Spinal cord (tissue), 10 donors: Measurements from ENCODE around the gene CYB5R3. TPM values are rescaled to one million over a fixed set of nuclear protein-coding genes. Genes with fewer than 3 reads are reported as not detected.

Source experiments
- DNase-seq, 6 donors: peaks; one replicate each; pipeline versions ENCODE4 v3.0.0 to v3.0.0-alpha.2; 2013 to 2015; ENCODE audit warnings: low spot score in 6 of 6, low read depth in 4 of 6
- H3K27ac ChIP-seq: one replicate; pipeline ENCODE4 v1.5.1; 2013; ENCODE audit warnings: low read depth, low read length, control low read depth
- H3K27me3 ChIP-seq: one replicate; pipeline ENCODE4 v1.6.1; 2013; ENCODE audit warnings: low read length; ENCODE audit not compliant: control insufficient read depth, insufficient read depth
- H3K36me3 ChIP-seq: one replicate; pipeline ENCODE4 v1.6.1; 2013; ENCODE audit warnings: low read length; ENCODE audit not compliant: control insufficient read depth, insufficient read depth
- H3K4me1 ChIP-seq: one replicate; pipeline ENCODE4 v1.6.1; 2013; ENCODE audit warnings: low read length; ENCODE audit not compliant: control insufficient read depth, insufficient read depth
- H3K4me3 ChIP-seq: one replicate; pipeline ENCODE4 v1.5.1; 2013; ENCODE audit warnings: low read depth, low read length, control low read depth
- H3K9me3 ChIP-seq: one replicate; pipeline ENCODE4 v1.6.1; 2013; ENCODE audit warnings: low read length; ENCODE audit not compliant: control insufficient read depth, insufficient read depth
- WGBS: methylation state at CpG from one replicate; pipeline ENCODE4 v1.1.5; 2013; ENCODE audit warnings: missing lambda C conversion rate; ENCODE audit not compliant: insufficient coverage; 5-methylcytosine and 5-hydroxymethylcytosine counted together
- polyA plus RNA-seq, 2 donors: library from polyadenylated mRNA; unstranded; fragments of 120-200 nt; gene quantifications; one replicate each; pipeline ENCODE4 v1.2.1, GENCODE V29; 2013; ENCODE audit not compliant: insufficient read length in 2 of 2
- total RNA-seq, 2 donors: library from RNA; depleted of rRNA in 1 of 2; stranded (reverse); fragments of 120-200 nt in 1 of 2; fragments of >200 nt in 1 of 2; gene quantifications; one replicate each; pipeline versions ENCODE4 v1.2.3 to v1.2.4, GENCODE V29; 2013 to 2014
- donor health status: healthy.

CYB5R3 gene
- total and polyA plus RNA-seq, 4 donors: 30.1 to 184 (median 128) TPM

DNA sequence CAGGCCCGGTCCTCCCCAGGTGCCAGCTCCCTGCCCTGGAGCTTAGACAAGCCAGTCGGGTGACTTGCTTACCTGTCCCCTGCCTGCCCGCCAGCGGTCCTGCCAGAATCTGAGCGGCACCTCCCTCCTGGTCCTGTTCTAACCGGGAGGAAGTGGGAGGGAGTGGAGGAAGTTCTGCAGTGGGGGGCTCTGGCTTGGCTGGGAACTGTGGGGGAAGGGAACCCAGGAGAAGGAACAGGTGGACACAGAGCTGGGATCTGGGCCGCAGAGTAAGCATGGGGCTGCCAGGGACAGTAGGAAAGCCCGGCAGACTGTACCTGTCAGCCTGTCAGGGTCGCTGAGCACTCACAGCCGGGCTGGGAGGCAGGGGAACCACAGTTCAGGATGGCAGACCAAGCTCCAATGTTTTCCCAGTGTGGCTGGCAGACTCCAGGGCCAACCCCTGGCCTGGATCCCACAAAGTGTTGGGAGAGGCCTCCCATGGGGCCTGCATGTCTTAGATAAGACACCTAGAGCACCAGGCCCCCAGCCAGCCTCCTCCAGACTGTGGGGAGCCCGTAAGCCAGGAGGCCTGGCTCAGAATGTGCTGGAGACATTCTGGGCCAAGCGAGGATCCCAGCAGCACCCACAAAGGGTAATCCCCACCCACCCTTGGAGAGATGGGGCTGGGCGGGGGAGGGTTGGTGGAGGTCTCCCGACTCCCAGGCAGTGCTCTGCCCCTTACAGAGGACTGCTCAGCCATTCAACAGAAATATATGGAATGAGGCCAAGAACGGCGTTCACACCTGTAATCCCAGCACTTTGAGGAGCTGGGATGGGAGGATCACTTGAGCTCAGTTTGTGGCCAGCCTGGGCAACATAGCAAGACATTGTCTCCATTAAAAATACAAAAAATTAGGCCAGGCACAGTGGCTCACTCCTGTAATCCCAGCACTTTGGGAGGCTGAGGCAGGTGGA lies 2.3 kb downstream of the CYB5R3 start:
- WGBS: 78% methylated on average over 10 of the region's 16 CpGs
- Histone ChIP-seq H3K9me3 (no peaks in the 10 kb centered on the region), H3K4me1 (peaks cover 67% of the 10 kb centered on the region), H3K27me3 (no peaks in the 10 kb centered on the region), H3K27ac (no peak overlapping the region), H3K4me3 (no peak overlapping the region), H3K36me3 (peaks cover 38% of the 10 kb centered on the region)
- peak in 1 of 6 donors; percentile 38 for DNase-seq

DNA sequence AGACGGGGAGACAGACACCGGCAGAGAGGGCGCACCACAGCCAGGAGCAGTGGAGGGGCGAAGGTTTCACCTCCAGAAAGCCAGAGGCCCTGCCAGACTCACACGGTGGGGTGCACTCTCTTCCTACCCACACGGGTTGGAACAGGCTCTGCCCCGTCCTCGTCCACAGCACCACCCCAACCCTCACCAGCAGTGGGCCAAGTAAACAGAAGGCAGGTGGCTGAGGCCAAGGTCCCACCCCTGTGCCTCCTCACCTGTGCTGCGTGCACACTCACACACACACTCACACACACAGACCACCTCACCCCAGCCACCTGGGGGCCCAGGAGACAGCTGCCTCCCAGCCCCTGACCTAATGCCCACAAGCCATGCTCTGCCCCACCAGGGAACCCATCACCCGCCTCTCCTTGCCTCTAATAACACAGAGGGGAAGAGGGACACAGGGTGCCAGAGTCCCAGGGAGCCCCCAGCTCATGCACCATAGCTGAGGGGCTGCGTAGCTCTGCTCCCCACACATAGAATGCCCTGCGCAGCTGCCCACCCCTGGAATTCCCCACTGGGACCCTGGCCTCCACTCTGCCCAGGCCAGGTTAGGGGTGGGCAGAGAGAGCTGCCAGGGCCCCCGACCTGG lies 3.1 kb downstream of the CYB5R3 start:
- H3K9me3 ChIP-seq: no peaks in the 10 kb centered on the region
- WGBS: 80% methylated on average over 12 of the region's 13 CpGs
- peaks cover 38% of the 10 kb centered on the region for H3K36me3 ChIP-seq
- no peak for DNase-seq
- no peak overlapping the region for H3K27ac ChIP-seq
- no peak overlapping the region for H3K4me3 ChIP-seq
- H3K4me1 ChIP-seq: peaks cover 67% of the 10 kb centered on the region
- H3K27me3 ChIP-seq: no peaks in the 10 kb centered on the region

DNA sequence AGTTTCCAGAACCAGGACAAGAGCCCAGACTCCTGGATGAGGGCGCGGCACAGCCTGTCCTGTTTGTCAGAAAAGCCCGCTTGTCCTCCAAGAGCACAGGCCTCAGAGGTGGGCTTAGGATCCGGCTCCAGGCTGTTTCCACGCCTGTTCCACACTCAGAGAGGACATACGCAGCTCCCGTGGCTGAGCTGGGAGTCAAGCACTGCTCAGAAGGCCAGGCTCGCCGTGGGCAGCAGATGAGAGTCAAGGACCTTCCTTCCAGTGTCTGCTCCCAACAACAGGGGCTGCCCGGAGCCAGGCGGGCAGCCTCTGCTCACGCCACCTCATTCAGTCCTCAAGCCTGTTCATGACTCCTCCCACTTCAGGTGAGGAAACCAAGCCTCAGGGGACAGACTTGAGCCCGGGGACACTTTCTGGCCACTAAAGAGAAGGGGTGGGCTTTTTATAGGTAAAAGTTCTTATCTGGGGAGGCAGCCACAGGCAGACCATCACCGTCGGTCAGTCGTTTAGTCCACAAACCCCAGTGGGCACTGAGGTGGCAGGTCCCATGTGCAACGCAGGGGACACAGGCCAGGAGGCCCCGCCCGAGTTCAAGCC lies 3.8 kb downstream of the CYB5R3 start:
- Histone ChIP-seq H3K4me1 (peaks cover 67% of the 10 kb centered on the region), H3K9me3 (no peaks in the 10 kb centered on the region), H3K36me3 (peaks cover 38% of the 10 kb centered on the region), H3K27ac (peak overlapping the region; percentile 71), H3K4me3 (no peak overlapping the region), H3K27me3 (no peaks in the 10 kb centered on the region)
- DNase-seq: no peak
- WGBS: 70% methylated on average over 17 of the region's 19 CpGs

DNA sequence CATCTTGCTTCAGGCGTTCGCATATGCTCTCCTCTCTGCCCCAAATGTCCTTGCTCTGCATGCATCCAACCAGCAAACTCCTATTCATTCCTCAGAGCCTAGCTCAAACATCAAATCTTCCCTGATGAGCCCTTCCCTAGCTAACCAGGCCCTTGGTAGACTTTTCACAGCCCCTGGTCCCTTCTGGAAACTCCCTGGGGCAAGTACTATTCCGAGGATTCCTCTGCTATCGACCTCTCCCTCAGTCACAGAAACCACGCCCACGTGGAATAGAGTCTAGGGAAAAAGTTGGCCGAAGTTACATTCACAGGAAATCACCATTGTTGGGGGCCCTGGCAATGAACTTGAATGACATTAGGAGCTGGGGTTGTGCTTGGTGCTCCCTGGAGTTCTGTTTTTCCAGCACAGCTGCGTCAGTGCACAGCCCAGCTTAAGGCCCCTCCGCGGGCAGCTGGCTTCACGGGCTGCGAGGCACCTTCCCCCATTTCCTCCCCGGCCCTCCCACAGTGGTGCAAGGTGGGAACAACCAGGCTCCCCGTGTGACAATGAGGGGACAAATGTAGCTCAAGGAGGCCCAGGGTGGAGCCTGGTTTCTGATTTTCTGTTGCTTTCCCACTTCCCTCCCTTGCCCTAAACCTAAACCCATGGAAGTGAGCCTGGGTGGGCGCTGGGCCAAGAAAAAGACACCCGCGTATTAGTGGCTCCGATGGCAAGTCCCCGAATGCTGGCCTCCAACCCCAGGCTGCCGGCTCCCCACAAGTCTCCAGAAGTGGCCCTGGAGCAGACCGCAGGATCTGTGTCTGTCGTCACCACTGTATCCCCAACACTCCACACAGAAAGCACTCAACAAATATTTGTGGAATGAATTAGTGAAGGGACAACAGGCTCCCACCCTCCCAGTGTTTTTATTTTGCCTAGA lies 4.5 kb downstream of the CYB5R3 start:
- H3K27ac ChIP-seq: peak overlapping the region; percentile 71
- H3K36me3 ChIP-seq: peaks cover 38% of the 10 kb centered on the region
- 45% methylated on average over 8 of the region's 22 CpGs for WGBS
- no peaks in the 10 kb centered on the region for H3K9me3 ChIP-seq
- peaks cover 62% of the 10 kb centered on the region for H3K4me1 ChIP-seq
- no peaks in the 10 kb centered on the region for H3K27me3 ChIP-seq
- no peak overlapping the region for H3K4me3 ChIP-seq
- peak in 1 of 6 donors; percentile 54 for DNase-seq

DNA sequence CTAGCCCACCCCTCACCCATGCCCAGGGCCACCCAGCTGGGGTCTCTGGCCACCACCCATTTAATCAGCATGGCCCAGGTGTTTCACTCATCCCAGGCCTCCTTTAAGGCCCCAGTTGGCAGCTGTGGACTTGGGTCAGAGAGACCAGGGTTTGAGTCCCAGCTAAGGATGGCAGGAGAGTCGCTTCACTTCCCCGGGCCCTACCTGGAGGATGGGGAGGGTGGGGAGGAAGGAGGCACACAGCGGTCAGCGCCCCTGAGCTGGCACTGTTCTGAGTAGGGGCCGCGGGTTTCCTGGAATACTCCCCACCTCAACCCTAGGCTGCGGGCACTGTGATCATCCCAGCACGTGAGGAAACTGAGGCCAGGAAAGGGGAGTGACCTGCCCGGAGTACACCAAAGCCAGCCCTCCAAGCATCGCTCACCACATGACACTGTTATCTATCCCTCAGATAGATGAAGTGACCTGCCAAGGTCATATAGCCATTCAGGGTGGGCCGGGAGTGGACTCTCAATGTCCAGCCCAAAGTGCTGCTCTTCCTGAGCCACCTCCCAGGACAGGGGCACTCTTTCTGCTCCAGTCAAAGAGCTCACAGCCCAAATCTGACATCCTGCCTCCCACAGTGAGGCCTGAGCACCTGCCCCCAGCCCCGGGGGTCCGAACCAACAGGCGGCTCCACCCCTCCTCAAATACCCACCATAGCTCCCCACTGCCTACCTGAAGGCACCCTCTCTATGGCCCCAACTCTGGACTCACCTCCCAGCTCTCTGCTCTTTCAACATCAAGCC lies 5.4 kb downstream of the CYB5R3 start:
- H3K4me1 ChIP-seq: peaks cover 59% of the 10 kb centered on the region
- no peak for DNase-seq
- H3K27ac ChIP-seq: peak overlapping the region; percentile 71
- H3K36me3 ChIP-seq: peaks cover 38% of the 10 kb centered on the region
- no peak overlapping the region for H3K4me3 ChIP-seq
- H3K9me3 ChIP-seq: no peaks in the 10 kb centered on the region
- H3K27me3 ChIP-seq: no peaks in the 10 kb centered on the region
- 91% methylated on average over 7 of the region's 14 CpGs for WGBS

DNA sequence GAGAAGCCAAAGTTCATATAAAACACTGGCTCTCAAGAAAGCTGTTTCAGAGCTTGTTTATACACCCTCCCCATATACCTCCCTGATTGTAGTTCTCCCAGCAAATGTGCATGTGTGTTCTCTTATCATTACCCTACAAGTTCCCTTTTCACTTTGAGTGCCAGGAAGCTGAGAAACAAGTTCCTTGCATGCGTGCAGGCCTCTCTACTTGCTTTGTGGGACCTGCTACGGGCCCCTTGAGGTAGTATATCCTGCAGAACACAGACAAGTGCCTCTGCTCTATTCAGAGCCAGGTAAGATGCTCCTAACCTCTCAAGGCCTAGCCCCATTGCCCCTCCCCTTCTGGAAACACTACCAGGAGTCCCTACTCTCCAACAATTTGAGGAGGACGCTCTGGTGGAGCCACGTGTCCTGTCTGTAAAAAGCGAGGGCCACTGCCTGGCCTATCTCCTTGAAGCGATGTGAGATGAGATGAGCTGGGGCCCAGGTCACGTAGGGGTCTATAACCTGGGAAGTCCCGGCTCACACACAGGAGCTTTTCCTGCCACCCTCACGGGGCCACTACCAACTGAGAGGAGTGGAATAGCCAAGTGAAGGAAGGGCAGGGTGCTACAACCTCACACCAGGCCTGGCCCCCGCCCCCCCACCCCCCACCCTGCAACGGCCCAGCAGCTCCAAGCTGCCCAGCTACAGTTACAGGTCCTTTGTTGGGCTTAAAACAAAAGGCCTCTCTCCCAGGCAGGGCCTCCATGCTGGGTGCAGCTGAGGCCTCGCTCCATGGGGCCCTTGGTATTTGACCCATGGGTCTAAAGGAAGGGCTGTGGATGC lies 6.2 kb downstream of the CYB5R3 start:
- H3K27me3 ChIP-seq: no peaks in the 10 kb centered on the region
- 76% methylated on average over 8 of the region's 12 CpGs for WGBS
- no peak for DNase-seq
- no peak overlapping the region for H3K27ac ChIP-seq
- no peak overlapping the region for H3K4me3 ChIP-seq
- H3K9me3 ChIP-seq: no peaks in the 10 kb centered on the region
- peaks cover 51% of the 10 kb centered on the region for H3K4me1 ChIP-seq
- peaks cover 35% of the 10 kb centered on the region for H3K36me3 ChIP-seq

DNA sequence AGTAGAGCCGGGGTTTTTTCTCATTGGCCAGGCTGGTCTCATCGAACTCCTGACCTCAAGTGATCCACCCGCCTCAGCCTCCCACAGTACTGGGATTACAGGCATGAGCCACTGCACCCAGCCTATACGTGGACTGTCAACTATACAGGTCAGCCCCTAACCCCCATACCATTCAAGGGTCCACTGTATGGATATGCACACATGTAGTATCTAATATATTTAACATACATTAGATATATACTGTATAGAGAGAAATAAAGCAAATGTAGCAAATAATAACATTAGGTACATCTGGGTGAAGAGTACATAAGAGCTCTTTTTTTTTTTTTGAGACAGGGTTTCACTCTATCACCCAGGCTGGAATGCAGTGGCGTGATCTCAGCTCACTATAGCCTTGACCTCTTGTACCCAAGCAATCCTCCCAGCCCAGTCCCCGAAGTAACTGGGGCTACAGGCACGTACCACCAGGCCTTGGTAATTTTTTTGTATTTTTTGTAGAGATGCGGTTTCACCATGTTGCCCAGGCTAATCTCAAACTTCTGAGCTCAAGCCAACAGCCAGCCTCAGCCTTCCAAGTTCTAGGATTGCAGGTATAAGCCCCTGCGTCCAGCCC lies 7.3 kb downstream of the CYB5R3 start:
- Histone ChIP-seq H3K27me3 (no peaks in the 10 kb centered on the region), H3K36me3 (peaks cover 41% of the 10 kb centered on the region), H3K9me3 (no peaks in the 10 kb centered on the region), H3K27ac (no peak overlapping the region), H3K4me1 (peaks cover 41% of the 10 kb centered on the region), H3K4me3 (no peak overlapping the region)
- 96% methylated on average over 3 of the region's 9 CpGs for WGBS
- DNase-seq: no peak
